SK-N-SH treated with all-trans-retinoic acid at 6 μM for 48 hours (cell line): ENCODE measurements around the gene RAMP1.
"Not testable (repeated sequence)": the region's sequence is repeated elsewhere in the genome, so short reads cannot be mapped to it uniquely, and the experiment has no call there.

ENCODE experiments used
- ATAC-seq: fragments of 200-7000 bp; cut with Tn5 transposase; 3 replicates; pipeline ENCODE4 v1.9.1; 2020; ENCODE audit warnings: mild to moderate bottlenecking, moderate library complexity
- ARNTL ChIP-seq: fragments of 450-650 bp; formaldehyde crosslinking; IDR thresholded peaks from 2 replicates; pipeline ENCODE4 v1.5.0; 2020; ENCODE audit warnings: low read depth, mild to moderate bottlenecking, moderate library complexity, borderline replicate concordance
- BACH2 ChIP-seq: fragments of 250-450 bp; sonication (Bioruptor Pico); IDR thresholded peaks from 2 replicates; pipeline ENCODE4 v1.9.0; 2021; ENCODE audit warnings: mild to moderate bottlenecking, borderline replicate concordance
- CREB5 ChIP-seq: fragments of 250-450 bp; sonication (Bioruptor Pico); IDR thresholded peaks from 2 replicates; pipeline ENCODE4 v1.5.1; 2020; ENCODE audit warnings: low read depth, mild to moderate bottlenecking, moderate library complexity
- CSRNP3 ChIP-seq: fragments of 250-450 bp; sonication (Bioruptor Pico); IDR thresholded peaks from 2 replicates; pipeline ENCODE4 v1.5.1; 2021; ENCODE audit warnings: mild to moderate bottlenecking, moderate library complexity
- ESRRG ChIP-seq: fragments of 250-450 bp; sonication (Bioruptor Pico); IDR thresholded peaks from 2 replicates; pipeline ENCODE4 v1.6.1; 2021; ENCODE audit warnings: mild to moderate bottlenecking
- GLIS3 ChIP-seq: fragments of 250-450 bp; sonication (Bioruptor Pico); IDR thresholded peaks from 2 replicates; pipeline ENCODE4 v1.5.0; 2020; ENCODE audit warnings: mild to moderate bottlenecking, moderate library complexity
- ISL1 ChIP-seq: fragments of 250-450 bp; sonication (Bioruptor Pico); IDR thresholded peaks from 2 replicates; pipeline ENCODE4 v2.1.2; 2022; ENCODE audit warnings: mild to moderate bottlenecking, moderate library complexity
- OSR1 ChIP-seq: fragments of 250-450 bp; sonication (Bioruptor Pico); IDR thresholded peaks from 2 replicates; pipeline ENCODE4 v1.8.0; 2022; ENCODE audit warnings: moderate library complexity, mild to moderate bottlenecking, inconsistent platforms
- PATZ1 ChIP-seq: fragments of 250-450 bp; sonication (Bioruptor Pico); IDR thresholded peaks from 2 replicates; pipeline ENCODE4 v1.8.0; 2020; ENCODE audit warnings: mild to moderate bottlenecking, moderate library complexity, borderline replicate concordance
- POU6F1 ChIP-seq: fragments of 250-450 bp; sonication (Bioruptor Pico); IDR thresholded peaks from 2 replicates; pipeline ENCODE4 v1.8.0; 2021; ENCODE audit warnings: low read depth, mild to moderate bottlenecking, moderate library complexity, borderline replicate concordance
- RARB ChIP-seq: fragments of 250-450 bp; sonication (Bioruptor Pico); IDR thresholded peaks from 2 replicates; pipeline ENCODE4 v1.8.0; 2021; ENCODE audit warnings: mild to moderate bottlenecking, moderate library complexity
- TCF4 ChIP-seq: fragments of 250-450 bp; sonication (Bioruptor Pico); IDR thresholded peaks from 2 replicates; pipeline ENCODE4 v1.8.0; 2021; ENCODE audit warnings: mild to moderate bottlenecking, moderate library complexity, borderline replicate concordance
- TOX ChIP-seq: fragments of 250-450 bp; sonication (Bioruptor Pico); IDR thresholded peaks from 2 replicates; pipeline ENCODE4 v1.8.0; 2021; ENCODE audit warnings: mild to moderate bottlenecking, moderate library complexity, borderline replicate concordance
- TSHZ2 ChIP-seq: fragments of 250-450 bp; sonication (Bioruptor Pico); IDR thresholded peaks from 2 replicates; pipeline ENCODE4 v1.5.0; 2020; ENCODE audit warnings: mild to moderate bottlenecking, moderate library complexity
- ZC3H10 ChIP-seq: fragments of 250-450 bp; sonication (Bioruptor Pico); IDR thresholded peaks from 2 replicates; pipeline ENCODE4 v1.5.1; 2021; ENCODE audit warnings: mild to moderate bottlenecking, moderate library complexity
- ZFP3 ChIP-seq: fragments of 250-450 bp; sonication (Bioruptor Pico); IDR thresholded peaks from 2 replicates; pipeline ENCODE4 v1.5.0; 2020; ENCODE audit warnings: mild to moderate bottlenecking, moderate library complexity
- ZFP30 ChIP-seq: fragments of 450-650 bp; formaldehyde crosslinking; IDR thresholded peaks from 2 replicates; pipeline ENCODE4 v1.5.0; 2022; ENCODE audit warnings: mild to moderate bottlenecking, moderate library complexity
- ZNF565 ChIP-seq: fragments of 450-650 bp; formaldehyde crosslinking; conservative IDR thresholded peaks from 2 replicates; pipeline ENCODE4 v1.5.0; 2020; ENCODE audit warnings: low read depth, mild to moderate bottlenecking, moderate library complexity
- ZNF70 ChIP-seq: fragments of 450-650 bp; formaldehyde crosslinking; IDR thresholded peaks from 2 replicates; pipeline ENCODE4 v1.5.0; 2020; ENCODE audit warnings: mild to moderate bottlenecking, moderate library complexity
- ZNF8 ChIP-seq: fragments of 450-650 bp; formaldehyde crosslinking; IDR thresholded peaks from 2 replicates; pipeline ENCODE4 v1.5.0; 2020; ENCODE audit warnings: mild to moderate bottlenecking, moderate library complexity

RAMP1 gene

GRCh38 chr2:237835372-237835771 lies 24.1 kb upstream of the RAMP1 start:
- TF ChIP-seq ZC3H10 (CRISPR knock-in tag) (no peak), CREB5 (no peak), POU6F1 (no peak), GLIS3 (no peak), OSR1 (no peak), ZNF70 (CRISPR knock-in tag) (no peak), ZFP3 (no peak), ESRRG (CRISPR knock-in tag) (no peak), ZNF565 (no peak), CSRNP3 (CRISPR knock-in tag) (no peak), TOX (CRISPR knock-in tag) (no peak), RARB (CRISPR knock-in tag) (no peak), TSHZ2 (CRISPR knock-in tag) (no peak), ZNF8 (no peak), BACH2 (CRISPR knock-in tag) (no peak)
- no peak for ATAC-seq

- ATAC-seq = no peak
- no peak for TF ChIP-seq PATZ1
- TF ChIP-seq ZNF8 = no peak
- TF ChIP-seq TCF4 (CRISPR knock-in tag) = no peak
- TF ChIP-seq RARB (CRISPR knock-in tag) = no peak
- TF ChIP-seq ZFP3 = no peak
- no peak for TF ChIP-seq CREB5
- no peak for TF ChIP-seq ZC3H10 (CRISPR knock-in tag)
- no peak for TF ChIP-seq OSR1
- TF ChIP-seq TOX (CRISPR knock-in tag) = no peak
- no peak for TF ChIP-seq GLIS3
- no peak for TF ChIP-seq BACH2 (CRISPR knock-in tag)
- no peak for TF ChIP-seq ZNF565
- no peak for TF ChIP-seq ISL1 (CRISPR knock-in tag)
- TF ChIP-seq ZFP30 = no peak
- TF ChIP-seq CSRNP3 (CRISPR knock-in tag) = no peak
- TF ChIP-seq ARNTL (CRISPR knock-in tag) = no peak
- TF ChIP-seq POU6F1 = no peak
These were observed 18.4 kb upstream of the RAMP1 start for GRCh38 chr2:237841051-237841450.

- ATAC-seq = not testable (repeated sequence)
These were observed 10.5 kb upstream of the RAMP1 start for GRCh38 chr2:237848940-237849339.
